Keratinocyte (primary cell): ENCODE data around the gene NAA15. TPM values are rescaled to one million over a fixed set of nuclear protein-coding genes. Genes with fewer than 3 reads are reported as not detected.

ENCODE experiments used
- DNase-seq: peaks from one replicate; pipeline ENCODE4 v3.0.0-alpha.2; 2011; ENCODE audit warnings: low read depth, missing footprints, low spot score
- FAIRE-seq: peaks from 2 replicates; lab custom pipeline; 2011; peaks lifted over from hg19 to GRCh38; lab: Jason Lieb, UNC
- H2AFZ ChIP-seq: 2 replicates; pipeline ENCODE4 v1.6.0; 2012; ENCODE audit warnings: low read length, control low read depth, inconsistent platforms; ENCODE audit not compliant: control insufficient read depth
- H3K27ac ChIP-seq: 2 replicates; pipeline ENCODE4 v1.5.1; 2011; ENCODE audit warnings: low read length; ENCODE audit not compliant: control insufficient read depth, insufficient read depth
- H3K27me3 ChIP-seq: 3 replicates; pipeline ENCODE4 v1.6.0; 2011; ENCODE audit warnings: low read length; ENCODE audit not compliant: control insufficient read depth, insufficient read depth; ENCODE audit errors: extremely low read depth
- H3K36me3 ChIP-seq, 2 experiments: 2 replicates in 1 of 2; 3 replicates in 1 of 2; pipeline ENCODE4 v1.5.1; 2011; ENCODE audit warnings: low read length in 2 of 2, mild to moderate bottlenecking in 1 of 2; ENCODE audit not compliant: control insufficient read depth in 2 of 2, insufficient read depth in 2 of 2; ENCODE audit errors: extremely low read depth in 1 of 2
- H3K4me1 ChIP-seq: 3 replicates; pipeline ENCODE4 v1.5.1; 2011; ENCODE audit warnings: low read length; ENCODE audit not compliant: control insufficient read depth, insufficient read depth; ENCODE audit errors: extremely low read depth
- H3K4me2 ChIP-seq: 3 replicates; pipeline ENCODE4 v1.6.0; 2011; ENCODE audit warnings: low read depth, low read length; ENCODE audit not compliant: control insufficient read depth, insufficient read depth; ENCODE audit errors: extremely low read depth
- H3K4me3 ChIP-seq, 3 experiments: fragments of 200-600 bp in 1 of 3; sonication (generic) in 1 of 3; 2 replicates in 2 of 3; 3 replicates in 1 of 3; pipeline ENCODE4 v1.5.1; 2011 to 2016; ENCODE audit warnings: low read length in 3 of 3, mild to moderate bottlenecking in 3 of 3, control low read depth in 2 of 3, inconsistent platforms in 1 of 3, low read depth in 1 of 3, mixed read lengths in 1 of 3, mixed run types in 1 of 3, moderate library complexity in 1 of 3; ENCODE audit not compliant: control insufficient read depth in 2 of 3, insufficient read depth in 2 of 3; ENCODE audit errors: extremely low read depth in 1 of 3
- H3K79me2 ChIP-seq: 2 replicates; pipeline ENCODE4 v1.6.0; 2012; ENCODE audit warnings: low read length; ENCODE audit not compliant: control insufficient read depth, insufficient read depth
- H3K9ac ChIP-seq: 3 replicates; pipeline ENCODE4 v1.6.0; 2011; ENCODE audit warnings: low read length; ENCODE audit not compliant: control insufficient read depth, insufficient read depth; ENCODE audit errors: extremely low read depth
- H3K9me1 ChIP-seq: 3 replicates; pipeline ENCODE4 v1.6.0; 2011; ENCODE audit warnings: low read length; ENCODE audit not compliant: control insufficient read depth, insufficient read depth; ENCODE audit errors: extremely low read depth
- H3K9me3 ChIP-seq: 2 replicates; pipeline ENCODE4 v1.5.1; 2012; ENCODE audit warnings: low read depth, low read length; ENCODE audit not compliant: control insufficient read depth
- H4K20me1 ChIP-seq: 3 replicates; pipeline ENCODE4 v1.6.0; 2011; ENCODE audit warnings: low read length; ENCODE audit not compliant: control insufficient read depth, insufficient read depth; ENCODE audit errors: extremely low read depth
- CTCF ChIP-seq, 3 experiments: IDR thresholded peaks in 1 of 3; conservative IDR thresholded peaks in 1 of 3; optimal IDR thresholded peaks in 1 of 3; 2 replicates in 2 of 3; 3 replicates in 1 of 3; pipeline versions ENCODE3 to v1.5.1; 2011; ENCODE audit warnings: low read length in 3 of 3, mild to moderate bottlenecking in 3 of 3, moderate library complexity in 2 of 3, control low read depth in 1 of 3, inconsistent platforms in 1 of 3; ENCODE audit not compliant: insufficient read depth in 2 of 3; ENCODE audit errors: extremely low read depth in 1 of 3
- EZH2 ChIP-seq: IDR thresholded peaks from one replicate; pipeline ENCODE4 v1.6.1; 2012; ENCODE audit warnings: inconsistent platforms, mild to moderate bottlenecking, low read length, moderate library complexity
- dilution Hi-C: fragments of 300-500 bp; cut with MboI; formaldehyde crosslinking; loops from one replicate; pipeline ENCODE4 v1.7.0; 2020; ENCODE audit warnings: low sequenced_read_pairs; ENCODE audit not compliant: extremely low pct_ligation_motif_present
- polyA plus RNA-seq, 5 experiments: library from polyadenylated mRNA; depleted of rRNA in 3 of 5; stranded (reverse) in 3 of 5; stranded (forward) in 1 of 5; unstranded in 1 of 5; fragments of >200 nt; gene quantifications; 1 replicate in 1 of 5; 2 replicates in 3 of 5; 3 replicates in 1 of 5; pipeline versions ENCODE4 v1.2.1 to v1.2.3, GENCODE V29; 2011 to 2012; ENCODE audit warnings: missing spikeins in 2 of 5, low read depth in 1 of 5, low replicate concordance in 1 of 5

Gene NAA15
- polyA plus RNA-seq, 1 donor (not counting 4 experiments of a cell fraction or from before 2014, with no cell fraction given), result 37.2 TPM

- Histone ChIP-seq H3K4me3 (no peak overlapping the region), H3K27ac (no peak overlapping the region), H4K20me1 (no peaks in the 10 kb centered on the region), H3K4me2 (no peak overlapping the region), H3K27me3 (no peaks in the 10 kb centered on the region), H3K9me1 (no peaks in the 10 kb centered on the region), H2AFZ (no peak overlapping the region), H3K79me2 (no peaks in the 10 kb centered on the region), H3K4me1 (peaks cover 11% of the 10 kb centered on the region), H3K9ac (no peak overlapping the region), H3K36me3 (no peaks in the 10 kb centered on the region), H3K9me3 (no peaks in the 10 kb centered on the region)
- TF ChIP-seq EZH2, result no peak
- TF ChIP-seq CTCF (optimal IDR thresholded peaks at IDR 0.05 in 1 of 3, IDR thresholded peaks at IDR 0.05 in 1 of 3, conservative IDR thresholded peaks at IDR 0.05 in 1 of 3; ENCODE audit: extremely low read depth in 1 of 3, insufficient read depth in 2 of 3, low read length in 3 of 3), result no peak
- dilution Hi-C loops, result no loop called here
- no peak for FAIRE-seq
- no peak for DNase-seq
Observed at GRCh38 chr4:139438141-139438540, 136.8 kb downstream of the NAA15 start.

GRCh38 chr4:139441029-139441428, 139.7 kb downstream of the NAA15 start:
- dilution Hi-C loops, result no loop called here
- no peak overlapping the region for H3K27ac ChIP-seq
- peak; percentile 90 for FAIRE-seq
- no peak overlapping the region for H2AFZ ChIP-seq
- no peaks in the 10 kb centered on the region for H3K9me3 ChIP-seq
- H3K9me1 ChIP-seq, result no peaks in the 10 kb centered on the region
- no peak overlapping the region for H3K4me3 ChIP-seq
- no peaks in the 10 kb centered on the region for H3K36me3 ChIP-seq
- no peaks in the 10 kb centered on the region for H3K27me3 ChIP-seq
- DNase-seq, result no peak
- peak overlapping the region; percentile 22 for H3K4me2 ChIP-seq
- no peak for TF ChIP-seq EZH2
- no peak for TF ChIP-seq CTCF (optimal IDR thresholded peaks at IDR 0.05 in 1 of 3, IDR thresholded peaks at IDR 0.05 in 1 of 3, conservative IDR thresholded peaks at IDR 0.05 in 1 of 3; ENCODE audit: extremely low read depth in 1 of 3, insufficient read depth in 2 of 3, low read length in 3 of 3)
- H3K4me1 ChIP-seq, result peaks cover 11% of the 10 kb centered on the region
- no peaks in the 10 kb centered on the region for H4K20me1 ChIP-seq
- no peak overlapping the region for H3K9ac ChIP-seq
- H3K79me2 ChIP-seq, result no peaks in the 10 kb centered on the region
